HUDEP-2 (cell line): ENCODE measurements around the gene ARHGEF3.
A peak's percentile ranks its signal among the peaks of the same experiment; 100 is the strongest.

Experiments
- DNase-seq, 76 experiments: peaks; one replicate each; lab custom pipeline; 2025; ENCODE audit not compliant: unreplicated experiment in 76 of 76; lab: John Stamatoyannopoulos, UW

Gene ARHGEF3

GRCh38 chr3:56799251-56799882 lies 2.4 kb downstream of the ARHGEF3 start:
- DNase-seq, result peak in 33 of 76 experiments; percentile 1 to 71 (median 41)

DNA sequence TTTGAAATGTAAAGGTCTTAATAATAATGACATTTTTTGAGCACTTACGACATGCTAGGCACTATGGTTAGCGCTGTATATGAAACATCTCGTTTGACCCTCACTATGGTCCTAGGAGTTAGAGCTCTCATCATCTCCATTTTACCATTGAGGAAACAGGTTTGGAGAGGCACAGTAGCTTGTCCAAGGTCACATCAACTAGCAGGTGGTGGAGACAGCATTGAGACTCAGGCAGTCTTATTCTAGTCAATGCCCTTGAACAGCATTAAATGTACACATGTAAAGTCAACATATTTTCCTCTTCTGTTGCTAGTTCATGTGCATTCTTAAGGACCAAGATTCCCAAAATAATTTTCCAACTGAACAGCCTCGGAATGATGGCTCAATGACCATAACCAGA lies 4.8 kb downstream of the ARHGEF3 start:
- no peak for DNase-seq

DNA sequence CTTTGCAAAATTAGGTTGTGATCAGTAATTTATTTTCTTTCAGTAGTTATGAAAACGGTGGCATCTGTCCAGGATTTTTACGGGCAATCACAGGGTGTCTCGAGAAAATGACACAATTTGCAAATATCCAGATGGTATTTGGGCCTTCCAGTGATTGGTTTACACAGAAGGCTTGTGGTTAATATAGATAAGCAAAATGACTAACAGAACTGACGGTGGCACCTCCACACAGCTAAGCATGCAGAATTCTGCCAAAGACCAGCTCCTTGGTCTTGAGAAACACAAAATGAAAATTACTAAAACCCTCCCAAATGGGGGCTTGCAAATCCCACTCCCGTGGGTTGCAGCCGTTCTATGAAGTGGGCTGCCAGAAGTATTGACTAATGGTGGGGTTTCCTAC lies 5.5 kb downstream of the ARHGEF3 start:
- DNase-seq, result peak in 30 of 76 experiments; percentile 1 to 61 (median 24)

DNA sequence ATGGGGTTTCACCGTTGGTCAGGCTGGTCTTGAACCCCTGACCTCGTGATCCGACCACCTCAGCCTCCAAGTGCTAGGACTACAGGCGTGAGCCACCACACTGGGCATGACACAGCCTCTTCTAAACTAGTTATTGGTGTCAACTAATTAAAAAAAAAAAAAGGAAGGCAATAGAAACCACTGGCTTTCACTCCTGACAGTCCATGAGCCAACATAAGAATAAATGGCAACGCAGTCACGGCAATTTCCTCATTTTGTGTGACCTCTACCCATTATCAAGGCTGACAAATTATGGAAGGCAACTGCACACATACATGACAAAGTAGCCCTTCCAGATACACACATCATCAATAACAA lies 5.9 kb downstream of the ARHGEF3 start:
- no peak for DNase-seq

GRCh38 chr3:56795097-56795828 lies 6.5 kb downstream of the ARHGEF3 start:
- DNase-seq, result no peak

GRCh38 chr3:56792193-56792592 lies 9.6 kb downstream of the ARHGEF3 start:
- DNase-seq, result no peak

GRCh38 chr3:56790016-56790821 lies 11.5 kb downstream of the ARHGEF3 start:
- peak in 1 of 76 experiments; percentile 9 for DNase-seq

GRCh38 chr3:56789076-56789475 lies 12.7 kb downstream of the ARHGEF3 start:
- no peak for DNase-seq

DNA sequence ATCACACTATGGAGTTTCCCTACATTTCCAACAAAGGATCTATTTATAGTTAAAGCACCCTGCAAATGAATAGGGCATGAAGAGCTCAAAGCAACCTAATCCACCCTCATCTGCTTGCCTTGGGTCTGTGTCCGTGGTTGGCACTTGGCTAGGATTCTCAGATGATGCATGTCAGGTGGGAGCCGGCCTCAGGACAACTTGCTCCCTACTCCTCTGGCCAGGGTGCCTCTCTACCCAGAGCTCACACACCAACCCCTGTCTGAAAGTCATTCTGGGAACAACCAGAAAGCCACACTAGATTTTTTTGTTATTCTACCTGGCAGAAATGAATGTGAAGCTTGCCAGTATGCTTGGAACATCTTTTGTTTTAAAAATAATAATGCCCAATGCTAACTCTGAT lies 13.2 kb downstream of the ARHGEF3 start:
- DNase-seq, result no peak

- no peak for DNase-seq
Measured at GRCh38 chr3:56787784-56788256, 13.9 kb downstream of the ARHGEF3 start.

- DNase-seq, result no peak
Measured at GRCh38 chr3:56787258-56787775, 14.4 kb downstream of the ARHGEF3 start.

DNA sequence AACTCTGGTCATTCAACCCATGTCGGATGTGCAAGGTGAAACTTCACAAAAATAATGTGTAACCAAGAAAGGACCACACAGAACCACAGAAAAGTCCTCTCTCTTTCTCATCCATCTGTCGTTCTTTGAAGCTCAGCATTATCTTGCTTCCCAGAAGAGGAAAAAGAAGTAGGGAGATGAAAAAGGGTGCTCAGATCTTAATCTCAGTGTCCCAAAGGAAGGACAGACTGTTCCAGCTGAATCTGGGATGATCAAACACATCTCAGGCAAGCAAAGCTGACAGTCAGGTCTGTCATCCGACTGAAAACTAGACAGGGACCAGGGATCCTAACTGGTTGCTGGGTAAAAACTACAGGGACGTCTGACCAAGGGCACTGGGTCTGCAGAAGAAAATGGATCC lies 16.2 kb downstream of the ARHGEF3 start:
- DNase-seq, result no peak

DNA sequence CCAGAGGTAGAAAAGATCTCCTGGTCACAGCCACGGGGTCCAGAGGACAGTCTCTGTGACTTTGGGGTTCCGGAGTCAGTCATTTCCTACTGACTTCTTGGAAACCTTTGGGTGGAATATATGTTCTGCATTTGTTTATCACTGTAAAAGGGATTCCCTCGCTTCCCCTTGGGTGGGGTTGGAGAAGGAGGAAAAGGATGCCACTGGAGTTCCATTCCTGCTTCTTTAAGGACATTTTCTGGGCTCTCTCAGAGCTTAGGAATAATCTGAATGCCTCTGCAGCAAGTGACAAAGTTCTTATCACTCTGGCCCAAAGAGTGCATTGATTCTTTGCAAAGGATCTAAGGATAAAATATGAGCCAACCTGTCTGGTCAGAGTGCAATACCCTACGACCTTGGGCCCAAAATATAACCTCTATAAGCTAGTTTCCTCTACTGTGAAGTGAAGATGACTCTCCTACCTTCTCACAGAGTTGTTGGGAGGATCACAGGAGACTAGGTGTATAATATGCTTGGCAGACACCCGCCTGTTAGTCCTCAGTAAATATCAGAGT lies 17.2 kb downstream of the ARHGEF3 start:
- no peak for DNase-seq

- DNase-seq, result peak in 1 of 76 experiments; percentile 2
Measured at GRCh38 chr3:56783644-56784447, 17.9 kb downstream of the ARHGEF3 start.

DNA sequence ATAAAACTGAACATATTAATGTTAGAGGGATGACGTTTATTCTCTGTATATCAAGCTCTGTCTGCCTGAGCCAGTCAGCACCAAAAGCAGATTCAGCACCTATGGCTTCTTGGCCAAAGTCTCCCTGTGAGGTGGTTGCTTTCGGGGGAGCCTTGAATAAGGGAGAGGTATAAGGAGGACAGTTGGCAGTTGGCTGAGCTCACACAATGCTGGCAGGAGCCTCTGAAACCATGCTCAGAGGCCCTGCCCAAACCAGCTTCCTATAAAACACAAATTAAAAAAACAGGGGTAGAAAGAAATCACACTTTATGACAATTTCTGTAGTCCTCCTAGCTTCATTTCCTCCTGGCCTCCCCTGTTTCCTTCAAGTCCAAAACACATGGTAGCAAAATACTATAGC lies 18.8 kb downstream of the ARHGEF3 start:
- no peak for DNase-seq

DNA sequence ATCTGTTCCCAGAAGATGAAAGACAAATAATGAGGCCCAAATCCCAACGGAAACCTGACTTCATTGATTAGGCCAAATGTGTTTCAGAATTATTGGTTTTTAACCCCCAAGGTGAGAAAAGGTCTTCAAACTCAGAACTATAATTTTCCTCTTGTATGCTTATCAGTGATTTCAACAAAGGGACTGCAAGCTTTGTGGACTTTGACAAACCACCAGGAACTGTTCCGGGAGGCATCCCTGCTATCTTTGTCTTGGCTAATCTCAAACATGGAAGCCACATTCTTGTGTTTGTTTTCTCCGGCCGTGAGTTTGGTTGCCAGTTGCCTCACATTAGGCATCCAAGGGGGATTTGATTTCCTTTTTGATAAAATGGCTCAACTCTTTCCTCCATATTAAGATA lies 19.5 kb downstream of the ARHGEF3 start:
- no peak for DNase-seq

GRCh38 chr3:56781762-56782161 lies 20.0 kb downstream of the ARHGEF3 start:
- DNase-seq, result no peak

GRCh38 chr3:56780936-56781335 lies 20.8 kb downstream of the ARHGEF3 start:
- no peak for DNase-seq

- no peak for DNase-seq
Measured at GRCh38 chr3:56778893-56779292, 22.9 kb downstream of the ARHGEF3 start.

GRCh38 chr3:56776556-56776950 lies 25.2 kb downstream of the ARHGEF3 start:
- no peak for DNase-seq
